SKM-1 treated with dmso at 0.1 percent for 144 hours (cell line): ENCODE data around the gene MYO10.

Experiments
- DNase-seq: peaks from one replicate; lab custom pipeline; 2025; ENCODE audit not compliant: unreplicated experiment; lab: John Stamatoyannopoulos, UW

Gene MYO10

DNA sequence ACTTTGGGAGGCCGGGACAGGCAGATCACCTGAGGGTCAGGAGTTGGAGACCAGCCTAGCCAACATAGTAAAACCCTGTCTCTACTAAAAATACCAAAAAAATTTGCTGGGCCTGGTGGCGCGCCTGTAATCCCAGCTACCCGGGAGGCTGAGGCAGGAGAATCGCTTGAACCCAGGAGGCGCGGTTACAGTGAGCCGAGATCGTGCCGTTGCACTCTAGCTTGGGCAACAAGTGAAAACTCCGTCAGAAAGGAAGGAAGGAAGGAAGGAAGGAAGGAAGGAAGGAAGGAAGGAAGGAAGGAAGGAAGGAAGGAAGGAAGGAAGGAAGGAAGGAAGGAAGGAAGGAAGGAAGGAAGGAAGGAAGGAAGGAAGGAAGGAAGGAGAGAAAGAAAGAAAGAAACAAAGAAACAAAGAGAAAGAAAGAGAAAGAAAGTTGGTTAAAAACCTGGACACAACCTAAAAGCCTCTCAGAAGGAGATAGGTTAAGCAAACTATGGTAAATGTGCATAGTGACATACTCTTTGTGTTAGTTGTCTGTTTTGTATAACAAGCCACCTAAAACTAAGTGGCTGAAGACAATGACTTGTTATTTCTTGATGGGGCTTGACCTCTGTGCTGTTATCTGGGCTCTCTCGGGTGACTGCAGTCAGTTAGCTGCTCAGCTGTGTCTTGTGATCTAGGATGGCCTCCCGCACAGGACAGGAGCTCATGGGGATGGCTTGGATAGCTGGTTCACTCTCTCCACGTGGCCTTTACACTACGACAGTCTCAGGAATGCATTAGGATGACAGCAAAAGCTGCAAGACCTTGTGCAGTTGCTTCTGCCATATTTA is 8.0 kb upstream of the MYO10 start:
- no peak for DNase-seq

DNA sequence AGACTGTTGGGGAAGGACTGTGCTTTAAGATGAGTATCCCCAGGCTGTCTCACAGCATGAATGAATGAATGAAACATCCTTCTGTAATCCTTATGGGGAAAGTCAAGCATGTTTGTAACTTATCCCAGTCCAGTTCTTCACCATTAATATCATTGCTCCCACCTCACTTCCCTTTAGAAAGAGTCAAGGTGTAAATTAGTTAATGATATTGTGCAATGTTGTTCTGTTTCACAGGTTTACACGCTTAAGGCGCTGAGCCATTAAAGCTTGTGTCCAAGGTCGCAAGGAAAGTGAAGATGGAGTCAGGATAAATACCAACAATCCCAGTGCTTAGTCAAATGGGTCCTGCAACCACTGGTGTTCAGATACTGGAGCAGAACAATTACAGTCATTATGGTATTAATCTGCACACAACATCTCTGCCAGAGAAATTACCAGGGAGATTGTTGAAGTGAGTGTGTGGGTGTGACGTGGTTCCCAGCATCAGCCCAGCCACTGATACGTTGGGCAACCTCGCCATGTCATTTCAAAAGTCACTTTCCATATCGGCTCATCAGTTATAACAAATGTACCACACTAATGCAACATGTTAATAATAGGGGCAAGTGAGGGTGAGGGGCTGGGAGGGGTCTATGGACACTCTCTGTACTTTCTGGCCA is 1.5 kb upstream of the MYO10 start:
- no peak for DNase-seq

DNA sequence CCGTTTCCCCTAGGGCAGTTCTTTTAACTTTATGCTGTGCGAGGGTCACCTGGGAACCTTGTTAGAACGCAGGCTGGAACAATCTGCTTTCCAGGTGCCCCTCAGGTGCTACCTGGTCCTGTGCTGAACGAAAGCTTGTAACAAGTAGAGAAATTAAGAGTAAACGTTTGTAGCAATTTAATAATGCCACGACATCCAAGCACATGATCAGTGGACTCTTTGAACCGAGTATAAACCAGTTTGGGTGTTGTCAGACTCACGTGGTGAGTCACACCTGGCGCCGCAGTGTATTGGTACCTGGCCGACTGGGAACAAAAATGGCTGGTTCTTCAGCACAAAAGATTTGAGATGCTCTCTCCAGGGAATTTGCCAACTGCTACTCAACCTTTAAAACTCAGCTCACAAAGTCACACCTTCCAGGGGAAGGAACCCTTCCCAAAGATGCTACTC is 926 bp upstream of the MYO10 start:
- DNase-seq, result no peak

DNA sequence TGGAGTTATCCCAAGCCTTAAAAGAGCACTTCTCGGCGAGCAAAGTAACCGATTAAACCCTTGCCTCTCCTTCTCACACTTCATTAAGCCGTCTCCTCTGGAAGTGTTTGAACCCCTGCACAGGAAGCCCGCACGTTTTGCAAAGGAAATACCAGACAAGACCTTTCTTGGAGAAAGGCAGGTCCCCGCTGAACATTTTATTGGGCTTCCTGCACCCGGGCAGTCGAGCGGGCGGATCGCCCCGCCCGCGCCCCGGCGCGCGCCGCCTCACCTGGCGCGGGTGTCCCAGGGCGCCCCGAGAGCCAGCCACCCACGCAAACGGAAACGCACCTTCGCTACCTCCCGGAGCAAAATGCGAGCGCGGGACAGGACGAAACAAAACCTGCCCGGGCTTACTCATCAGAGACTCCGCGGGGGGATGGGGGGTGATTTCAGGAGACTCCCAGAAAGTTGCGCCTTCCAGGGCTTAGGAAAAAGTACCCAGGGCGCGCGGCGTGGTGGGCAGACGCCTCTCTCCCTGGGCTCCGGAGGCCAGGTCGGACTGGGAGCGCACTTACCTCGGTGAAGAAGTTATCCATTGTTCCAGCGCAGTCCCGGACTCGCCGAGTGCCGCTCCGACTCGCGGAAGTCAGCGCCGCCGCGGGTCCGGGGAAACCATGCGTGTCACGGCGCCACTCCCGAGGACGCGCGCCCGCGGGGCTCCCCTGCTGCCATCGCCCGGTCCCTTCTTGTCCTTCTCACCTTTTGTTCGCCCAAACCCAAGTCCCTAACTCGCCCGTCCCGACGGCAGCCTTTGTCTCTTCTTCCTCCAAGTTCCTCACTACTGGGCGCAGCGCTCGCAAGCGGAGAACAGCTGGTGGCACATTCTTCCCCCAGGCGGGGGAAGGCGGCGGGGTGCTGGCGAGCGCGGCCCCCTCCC is 598 bp downstream of the MYO10 start:
- DNase-seq, result no peak

DNA sequence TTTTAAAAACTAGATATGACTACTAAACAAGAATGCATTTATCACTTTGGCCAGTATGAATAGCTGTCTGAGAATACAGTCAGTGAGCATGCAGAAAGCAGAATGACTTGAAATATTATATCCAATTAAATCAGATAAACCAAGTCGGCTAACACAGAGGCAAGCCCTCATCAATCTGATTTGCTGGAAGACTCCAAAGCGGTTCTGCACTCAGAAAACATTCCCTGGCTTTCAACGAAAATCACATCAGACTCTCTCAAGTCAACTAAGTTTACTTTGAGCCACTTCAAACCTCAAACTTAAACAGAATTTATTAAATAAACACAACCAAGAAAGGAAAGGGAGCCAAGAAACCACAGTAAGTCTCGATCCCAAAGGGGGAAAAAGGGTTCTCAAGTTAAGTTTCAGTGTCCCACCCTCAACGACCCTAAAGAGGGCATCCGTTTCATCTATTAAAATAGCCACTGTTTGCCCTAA is 1.4 kb downstream of the MYO10 start:
- no peak for DNase-seq

- peak; percentile 36 for DNase-seq
Observed at GRCh38 chr5:16934123-16934522, 2.0 kb downstream of the MYO10 start.

- DNase-seq, result no peak
Observed at GRCh38 chr5:16933337-16933736, 2.8 kb downstream of the MYO10 start.

- DNase-seq, result no peak
Observed at GRCh38 chr5:16932401-16932800, 3.7 kb downstream of the MYO10 start.

DNA sequence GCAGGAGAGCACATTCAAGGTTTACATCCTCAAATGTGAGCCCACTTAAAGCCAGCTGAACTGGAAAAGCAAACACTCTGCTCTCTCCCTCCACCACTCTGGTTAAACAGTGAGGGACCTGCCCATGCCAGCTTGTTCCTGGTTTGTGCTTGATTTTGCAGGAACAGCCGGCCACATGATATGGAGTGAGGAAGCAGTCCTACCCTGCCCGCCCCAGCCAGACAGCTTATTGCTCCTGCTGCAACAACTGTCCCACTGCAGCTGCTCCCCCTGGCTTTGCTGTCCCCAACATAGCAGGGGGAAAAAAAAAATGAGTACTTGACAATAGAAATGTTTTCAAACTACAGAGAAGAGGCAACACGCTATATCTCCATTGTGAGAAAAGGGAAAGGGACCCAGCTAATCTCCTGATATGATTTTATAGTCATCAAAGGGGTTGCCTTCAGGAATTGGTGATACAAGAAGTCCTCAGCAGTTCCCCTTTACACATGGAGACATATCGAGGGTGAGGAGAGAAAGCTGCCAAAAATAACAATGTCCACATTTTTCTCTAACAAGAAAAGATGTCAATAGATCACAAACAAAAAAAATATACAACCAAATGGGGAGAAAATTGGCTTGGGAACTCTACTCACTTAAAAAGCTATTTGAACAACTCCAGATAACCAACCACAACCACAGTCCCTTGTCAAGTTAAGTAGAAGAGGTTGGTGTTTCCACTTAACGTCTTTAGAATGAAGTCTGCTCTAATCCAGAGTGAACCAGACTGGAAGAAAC is 4.6 kb downstream of the MYO10 start:
- no peak for DNase-seq

DNA sequence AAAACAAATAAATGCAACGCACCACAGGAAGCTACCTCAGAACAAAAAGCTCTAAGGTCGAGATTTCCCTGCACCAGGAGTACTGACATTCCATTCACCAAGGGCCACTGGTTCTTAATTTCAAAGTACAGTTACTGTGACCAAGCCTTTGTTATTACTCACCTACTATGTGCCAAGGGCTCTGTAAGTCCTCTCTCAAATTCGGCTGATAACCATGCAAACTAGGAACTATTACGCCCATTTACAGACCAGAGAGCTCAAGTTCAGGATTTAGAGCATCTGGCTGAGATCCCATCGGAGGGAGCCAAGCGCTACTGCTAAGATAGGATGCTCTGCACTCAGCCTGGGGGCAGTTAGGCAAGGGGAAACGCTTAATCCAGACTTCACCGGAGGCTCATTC is 5.6 kb downstream of the MYO10 start:
- DNase-seq, result no peak

DNA sequence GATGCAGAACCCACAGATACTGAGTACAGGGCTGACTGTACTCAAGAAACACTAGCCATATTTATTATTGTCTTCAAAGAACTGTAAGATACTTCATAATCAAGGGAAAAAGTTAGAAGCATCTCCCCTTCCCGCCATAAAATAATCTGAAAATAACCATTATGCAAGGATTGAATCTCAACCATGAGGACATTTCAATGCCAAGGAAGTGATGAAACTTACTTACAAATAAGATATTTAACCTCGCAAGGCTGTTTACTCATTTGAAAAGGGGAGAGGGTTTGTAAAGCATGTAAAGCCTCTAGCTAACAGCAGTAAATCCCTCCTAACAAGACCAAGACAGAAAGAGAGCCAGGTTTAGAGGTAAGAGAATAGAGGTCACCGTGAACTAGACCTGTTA is 6.3 kb downstream of the MYO10 start:
- no peak for DNase-seq

DNA sequence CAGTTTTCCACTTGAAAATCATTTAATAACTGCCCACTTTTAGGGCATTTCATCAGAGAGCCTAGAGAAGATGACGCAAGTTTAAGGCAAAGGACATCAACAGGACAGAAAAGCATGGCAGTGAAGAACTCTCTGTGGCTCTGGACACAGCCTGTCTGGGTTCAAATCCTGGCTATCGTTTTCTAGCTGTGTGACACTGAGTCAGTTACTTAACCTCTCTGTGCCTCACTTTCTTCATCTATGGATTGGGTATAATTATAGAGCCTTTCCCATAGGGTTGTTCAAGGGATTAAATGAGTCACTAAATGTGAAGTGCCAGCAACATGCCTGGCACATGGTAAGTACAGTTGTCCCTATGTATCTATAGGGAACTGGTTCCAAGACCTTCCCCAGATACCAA is 6.7 kb downstream of the MYO10 start:
- DNase-seq, result no peak

DNA sequence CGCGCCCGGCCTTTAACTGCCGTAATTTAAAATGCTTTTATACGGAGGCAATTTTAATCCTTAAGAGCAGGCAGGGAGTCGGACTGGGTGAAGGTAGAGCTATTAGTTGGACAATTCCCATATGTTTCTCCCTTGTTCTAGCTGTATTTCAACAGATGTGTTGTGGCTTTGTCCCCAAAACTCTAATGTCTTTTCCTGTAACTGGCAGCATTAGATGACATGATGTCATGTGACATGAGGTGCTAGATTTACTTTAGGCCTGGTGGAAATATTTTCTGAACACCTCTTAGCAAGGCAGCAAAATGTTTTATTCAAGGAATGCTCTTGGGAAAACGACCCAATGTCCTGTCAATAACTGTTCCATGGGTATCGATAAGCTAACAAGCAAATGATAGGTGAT is 8.5 kb downstream of the MYO10 start:
- no peak for DNase-seq

DNA sequence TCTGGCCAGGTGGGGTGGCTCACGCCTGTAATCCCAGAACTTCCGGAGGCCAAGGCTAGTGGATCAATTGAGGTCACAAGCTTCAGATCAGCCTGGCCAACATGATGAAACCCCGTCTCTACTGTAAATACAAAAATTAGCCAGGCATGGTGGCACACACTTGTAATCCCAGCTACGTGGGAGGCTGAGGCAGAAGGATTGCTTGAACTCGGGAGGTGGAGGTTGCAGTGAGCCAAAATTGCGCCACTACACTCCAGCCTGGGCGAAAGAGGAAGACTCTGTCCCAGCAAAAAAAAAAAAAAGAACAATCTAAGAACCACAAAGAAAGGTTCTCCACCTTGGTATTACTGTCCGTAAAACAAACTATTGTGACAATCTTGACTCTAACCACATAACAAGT is 9.7 kb downstream of the MYO10 start:
- DNase-seq, result peak; percentile 29

- DNase-seq, result no peak
Observed at GRCh38 chr5:16924206-16924605, 11.9 kb downstream of the MYO10 start.

DNA sequence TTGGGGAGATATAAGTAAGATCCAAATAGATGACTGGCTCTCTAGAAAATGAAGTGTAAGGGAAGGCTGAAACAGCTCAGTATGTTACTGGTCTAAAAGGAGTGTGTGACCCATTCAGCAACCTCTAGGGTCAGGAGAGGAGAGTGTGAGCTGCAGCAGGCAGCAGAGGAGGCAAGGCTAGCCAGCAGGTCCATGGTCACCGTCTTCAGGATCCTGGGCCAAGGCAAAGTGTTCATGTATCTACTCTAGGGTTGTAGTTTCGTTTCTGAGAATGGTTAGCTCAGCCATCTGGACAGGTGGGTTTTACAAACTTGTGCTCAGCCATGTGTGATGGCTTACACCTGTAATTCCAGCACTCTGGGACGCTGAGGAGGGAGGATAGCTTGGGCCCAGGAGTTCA is 13.7 kb downstream of the MYO10 start:
- no peak for DNase-seq

GRCh38 chr5:16921211-16921610 is 14.9 kb downstream of the MYO10 start:
- DNase-seq, result no peak

- DNase-seq, result no peak
Observed at GRCh38 chr5:16920109-16920816, 15.8 kb downstream of the MYO10 start.

DNA sequence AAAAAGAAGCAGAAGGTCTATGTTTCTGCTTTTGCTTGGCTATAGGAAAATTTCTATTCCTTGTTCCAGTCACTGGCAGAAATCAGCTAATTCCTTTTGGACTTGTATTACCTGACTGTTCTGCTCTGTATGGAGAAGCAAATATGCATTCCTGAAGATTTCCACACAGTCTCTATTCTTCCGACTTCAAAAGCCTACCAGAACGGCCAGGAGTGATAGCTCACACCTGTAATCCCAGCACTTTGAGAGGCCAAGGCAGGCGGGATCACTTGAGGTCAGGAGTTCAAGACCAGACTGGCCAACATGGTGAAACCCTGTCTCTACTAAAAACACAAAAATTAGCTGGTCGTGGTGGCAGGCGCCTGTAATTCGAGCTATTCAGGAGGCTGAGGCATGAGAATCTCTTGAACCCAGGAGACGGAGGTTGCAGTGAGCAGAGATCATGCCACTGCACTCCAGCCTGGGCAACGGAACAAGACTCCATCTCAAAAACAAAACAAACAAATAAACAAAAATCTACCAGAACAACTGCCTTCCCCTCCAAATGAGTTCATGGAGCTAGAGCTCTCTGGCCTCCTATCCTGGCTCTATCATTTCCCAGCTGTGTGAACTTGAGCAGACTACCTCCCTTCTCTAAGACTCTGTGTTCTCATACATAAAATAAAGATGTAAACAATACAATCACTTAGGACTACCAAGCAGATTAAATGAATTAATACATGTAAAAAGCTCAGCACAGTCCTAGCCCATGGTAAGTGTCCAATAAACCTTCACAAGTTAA is 17.0 kb downstream of the MYO10 start:
- no peak for DNase-seq
